Lower leg skin (tissue), 3 donors: ENCODE results near the gene CYTH1.

Experiments used
- POLR2A ChIP-seq, 2 donors: fragments of 450-650 bp; IDR thresholded peaks; one replicate each; pipeline ENCODE4 v1.6.1; 2016 to 2017; ENCODE audit warnings: antibody characterized with exemption in 2 of 2, mild to moderate bottlenecking in 1 of 2, moderate library complexity in 1 of 2
- TF ChIP-seq, protein P1 (sequence below), 3 donors: fragments of 450-650 bp; IDR thresholded peaks; one replicate each; pipeline ENCODE4 v1.5.1; 2016; ENCODE audit warnings: antibody characterized with exemption in 3 of 3, mild to moderate bottlenecking in 3 of 3, moderate library complexity in 2 of 3

DNA sequence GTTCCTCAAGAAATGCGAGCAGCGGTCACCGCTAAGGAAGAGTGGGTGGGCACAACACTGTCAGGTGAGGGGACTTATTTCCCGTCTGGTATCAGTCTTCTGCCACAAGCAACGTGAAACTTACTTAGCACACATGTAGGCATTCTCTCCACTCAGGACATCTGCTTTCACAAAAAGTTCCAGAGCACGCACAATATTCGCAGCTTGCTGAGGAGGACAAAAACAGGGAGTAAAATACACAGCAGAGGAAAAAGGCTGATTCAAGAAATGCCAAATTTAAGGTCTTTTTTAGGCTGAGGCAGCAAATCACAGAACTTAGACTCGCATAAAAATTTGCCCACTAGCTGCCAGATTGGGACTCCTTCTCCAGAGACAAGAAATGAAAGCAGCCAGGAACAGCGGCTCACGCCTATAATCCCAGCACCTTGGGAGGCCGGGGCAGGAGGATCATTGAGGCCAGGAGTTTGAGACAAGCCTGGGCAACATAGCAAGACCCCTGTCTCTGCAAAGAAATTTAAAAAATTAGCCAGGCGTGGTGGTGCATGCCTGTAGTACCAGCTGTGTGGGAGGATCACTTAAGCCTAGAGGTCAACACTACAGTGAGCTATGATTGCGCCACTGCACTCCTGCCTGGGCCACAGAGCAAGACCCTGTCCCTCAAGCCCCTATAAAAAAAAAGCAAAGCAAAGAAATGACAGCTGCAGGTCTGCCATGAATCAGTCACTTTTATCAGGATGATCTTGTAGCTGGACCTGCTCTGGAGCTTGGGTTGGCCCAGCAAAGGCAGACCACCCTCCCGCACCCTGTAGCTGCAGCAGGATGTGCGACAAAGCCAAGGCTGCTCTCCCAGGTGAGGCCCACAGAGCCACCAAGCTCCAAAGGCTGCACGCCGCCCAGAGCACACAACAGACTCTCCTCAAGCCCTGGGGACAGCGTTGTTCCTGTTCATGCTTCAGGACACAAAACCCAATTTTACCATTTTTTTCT, 38.0 kb upstream of the CYTH1 start:
- TF ChIP-seq, protein P1, sequence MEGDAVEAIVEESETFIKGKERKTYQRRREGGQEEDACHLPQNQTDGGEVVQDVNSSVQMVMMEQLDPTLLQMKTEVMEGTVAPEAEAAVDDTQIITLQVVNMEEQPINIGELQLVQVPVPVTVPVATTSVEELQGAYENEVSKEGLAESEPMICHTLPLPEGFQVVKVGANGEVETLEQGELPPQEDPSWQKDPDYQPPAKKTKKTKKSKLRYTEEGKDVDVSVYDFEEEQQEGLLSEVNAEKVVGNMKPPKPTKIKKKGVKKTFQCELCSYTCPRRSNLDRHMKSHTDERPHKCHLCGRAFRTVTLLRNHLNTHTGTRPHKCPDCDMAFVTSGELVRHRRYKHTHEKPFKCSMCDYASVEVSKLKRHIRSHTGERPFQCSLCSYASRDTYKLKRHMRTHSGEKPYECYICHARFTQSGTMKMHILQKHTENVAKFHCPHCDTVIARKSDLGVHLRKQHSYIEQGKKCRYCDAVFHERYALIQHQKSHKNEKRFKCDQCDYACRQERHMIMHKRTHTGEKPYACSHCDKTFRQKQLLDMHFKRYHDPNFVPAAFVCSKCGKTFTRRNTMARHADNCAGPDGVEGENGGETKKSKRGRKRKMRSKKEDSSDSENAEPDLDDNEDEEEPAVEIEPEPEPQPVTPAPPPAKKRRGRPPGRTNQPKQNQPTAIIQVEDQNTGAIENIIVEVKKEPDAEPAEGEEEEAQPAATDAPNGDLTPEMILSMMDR (IDR thresholded peaks at IDR 0.05) = no peak
- TF ChIP-seq POLR2A (IDR thresholded peaks at IDR 0.05) = no peak
